Measurements from ENCODE around the gene MEIS2.

DNA sequence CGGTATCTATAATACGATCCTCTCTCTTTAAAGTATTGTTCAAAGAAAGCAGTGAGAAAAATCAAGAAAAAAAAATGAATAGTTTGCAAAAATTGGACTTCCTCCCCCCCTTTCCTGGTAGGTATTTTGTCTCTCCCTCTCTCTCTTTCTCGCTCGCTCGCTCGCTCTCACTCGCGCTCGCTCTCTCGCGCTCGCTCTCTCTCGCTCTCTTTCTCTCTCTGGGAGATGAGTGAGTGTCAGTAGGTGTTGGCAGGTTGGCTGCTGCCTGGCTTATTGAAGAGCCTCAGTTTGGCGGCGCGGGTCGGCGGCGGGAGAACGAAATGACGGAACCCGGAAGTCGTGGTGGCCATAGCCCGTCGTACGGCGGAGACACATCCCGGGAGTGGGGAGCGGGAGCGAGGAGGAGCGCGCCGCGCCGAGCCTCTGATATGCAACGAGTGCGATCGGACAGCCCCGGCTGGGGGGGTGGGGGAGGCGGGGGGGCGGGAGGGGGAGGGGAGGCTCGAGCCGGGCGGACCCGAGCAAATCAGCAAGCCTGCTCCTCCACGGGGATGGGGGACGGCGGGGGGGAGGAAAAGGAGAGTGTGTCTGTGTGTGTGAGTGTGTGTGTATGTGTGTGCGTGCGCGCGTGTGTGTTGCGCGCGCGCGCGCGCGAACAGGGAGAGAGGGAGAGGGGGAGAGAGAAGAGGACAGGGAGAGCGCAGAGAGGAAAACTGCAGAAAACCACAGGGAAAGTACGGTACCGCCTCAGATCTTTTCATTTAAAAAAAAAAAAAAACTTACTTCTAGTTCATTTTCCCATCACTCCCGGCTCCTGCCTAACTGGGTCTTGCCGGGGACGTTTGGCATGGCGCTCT, at the start of gene MEIS2:
- TF ChIP-seq, protein P1, sequence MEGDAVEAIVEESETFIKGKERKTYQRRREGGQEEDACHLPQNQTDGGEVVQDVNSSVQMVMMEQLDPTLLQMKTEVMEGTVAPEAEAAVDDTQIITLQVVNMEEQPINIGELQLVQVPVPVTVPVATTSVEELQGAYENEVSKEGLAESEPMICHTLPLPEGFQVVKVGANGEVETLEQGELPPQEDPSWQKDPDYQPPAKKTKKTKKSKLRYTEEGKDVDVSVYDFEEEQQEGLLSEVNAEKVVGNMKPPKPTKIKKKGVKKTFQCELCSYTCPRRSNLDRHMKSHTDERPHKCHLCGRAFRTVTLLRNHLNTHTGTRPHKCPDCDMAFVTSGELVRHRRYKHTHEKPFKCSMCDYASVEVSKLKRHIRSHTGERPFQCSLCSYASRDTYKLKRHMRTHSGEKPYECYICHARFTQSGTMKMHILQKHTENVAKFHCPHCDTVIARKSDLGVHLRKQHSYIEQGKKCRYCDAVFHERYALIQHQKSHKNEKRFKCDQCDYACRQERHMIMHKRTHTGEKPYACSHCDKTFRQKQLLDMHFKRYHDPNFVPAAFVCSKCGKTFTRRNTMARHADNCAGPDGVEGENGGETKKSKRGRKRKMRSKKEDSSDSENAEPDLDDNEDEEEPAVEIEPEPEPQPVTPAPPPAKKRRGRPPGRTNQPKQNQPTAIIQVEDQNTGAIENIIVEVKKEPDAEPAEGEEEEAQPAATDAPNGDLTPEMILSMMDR (IDR thresholded peaks at IDR 0.05; ENCODE audit: extremely low read depth in 1 of 2, insufficient read depth in 1 of 2, low read depth in 1 of 2, low read length in 2 of 2) = no peak
- no peak for TF ChIP-seq POLR2A (IDR thresholded peaks at IDR 0.05; ENCODE audit: low read depth, low read length)
- no peak for TF ChIP-seq POLR2AphosphoS5 (IDR thresholded peaks at IDR 0.05; ENCODE audit: insufficient read depth, low read depth, low read length)
- TF ChIP-seq, protein P2, sequence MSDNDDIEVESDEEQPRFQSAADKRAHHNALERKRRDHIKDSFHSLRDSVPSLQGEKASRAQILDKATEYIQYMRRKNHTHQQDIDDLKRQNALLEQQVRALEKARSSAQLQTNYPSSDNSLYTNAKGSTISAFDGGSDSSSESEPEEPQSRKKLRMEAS (IDR thresholded peaks at IDR 0.05; ENCODE audit: insufficient read depth, insufficient read length) = peak; percentile 21
- TF ChIP-seq GATA2 (IDR thresholded peaks at IDR 0.05; ENCODE audit: insufficient read depth, insufficient read length, low read depth, low read length) = no peak
- TF ChIP-seq JUN (IDR thresholded peaks at IDR 0.05; ENCODE audit: borderline replicate concordance, insufficient read depth, insufficient read length, low read depth) = no peak
- TF ChIP-seq EZH2 (IDR thresholded peaks at IDR 0.05; ENCODE audit: borderline replicate concordance, low read depth, low read length, severe bottlenecking) = no peak
- TF ChIP-seq FOS (IDR thresholded peaks at IDR 0.05; ENCODE audit: borderline replicate concordance, insufficient read depth, low read length) = no peak
- TF ChIP-seq MYC (IDR thresholded peaks at IDR 0.05; ENCODE audit: low read depth, low read length) = no peak
